Astrocyte of the hippocampus (primary cell): ENCODE results near the gene CEP350.
A peak's percentile ranks its signal among the peaks of the same experiment; 100 is the strongest.
"Not testable (repeated sequence)": the region's sequence is repeated elsewhere in the genome, so short reads cannot be mapped to it uniquely, and the experiment has no call there.

Experiments
- DNase-seq: peaks from one replicate; pipeline ENCODE4 v3.0.0; 2011; ENCODE audit warnings: low read depth, low spot score

The CEP350 gene

DNA sequence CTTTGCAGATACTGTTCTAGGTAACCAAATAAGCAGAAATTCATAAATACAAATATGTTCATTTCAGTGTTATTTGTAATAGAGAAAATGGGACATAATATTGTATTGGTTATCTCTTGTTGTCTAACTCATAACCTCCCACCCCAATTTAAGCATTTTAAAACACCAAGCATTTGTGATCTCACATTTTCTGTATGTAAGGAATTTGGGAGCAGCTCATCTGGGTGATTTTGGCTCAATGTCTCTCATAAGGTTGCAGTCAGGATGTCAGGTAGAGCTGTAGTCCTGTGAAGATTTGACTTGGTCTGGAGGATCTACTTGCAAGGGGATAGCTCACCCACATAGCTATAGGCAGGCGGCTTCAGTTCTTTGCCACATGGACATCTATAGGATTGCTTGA is 29.5 kb downstream of the CEP350 start:
- DNase-seq, result no peak

DNA sequence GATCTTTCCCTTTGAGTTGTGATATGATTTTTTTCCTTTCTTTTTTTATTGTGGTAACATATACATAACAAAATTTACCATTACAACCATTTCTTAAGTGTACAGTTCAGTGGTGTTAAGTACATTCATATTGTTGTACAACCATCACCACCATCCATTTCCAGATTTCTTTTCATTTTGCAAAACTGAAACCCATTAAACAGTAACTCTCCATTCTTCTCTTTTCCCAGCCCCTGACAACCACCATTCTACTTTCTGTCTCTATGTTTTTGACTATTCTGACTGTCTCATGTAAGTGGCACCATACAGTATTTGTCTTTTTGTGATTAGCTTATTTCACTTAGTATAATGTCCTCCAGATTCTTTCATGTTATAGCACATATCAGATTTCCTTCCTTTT is 30.3 kb downstream of the CEP350 start:
- no peak for DNase-seq

DNA sequence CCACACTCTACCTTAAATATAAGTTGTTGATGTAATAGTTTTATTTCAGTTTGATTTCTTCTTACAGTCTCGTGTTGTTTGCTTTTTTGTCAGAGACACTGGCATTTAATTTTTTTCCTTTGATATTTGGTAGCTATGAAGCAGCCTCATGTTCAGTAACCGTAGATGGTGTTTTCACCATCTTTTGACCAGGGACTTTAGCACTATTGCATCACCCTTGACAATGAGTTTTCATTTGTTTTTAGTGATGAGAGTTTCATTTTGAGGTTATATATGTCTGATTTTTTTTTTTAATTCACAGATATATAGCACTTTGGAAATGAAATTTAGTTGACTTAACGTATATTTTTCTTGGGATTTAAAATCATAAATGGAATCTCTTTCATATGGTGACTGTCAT is 36.2 kb downstream of the CEP350 start:
- no peak for DNase-seq

DNA sequence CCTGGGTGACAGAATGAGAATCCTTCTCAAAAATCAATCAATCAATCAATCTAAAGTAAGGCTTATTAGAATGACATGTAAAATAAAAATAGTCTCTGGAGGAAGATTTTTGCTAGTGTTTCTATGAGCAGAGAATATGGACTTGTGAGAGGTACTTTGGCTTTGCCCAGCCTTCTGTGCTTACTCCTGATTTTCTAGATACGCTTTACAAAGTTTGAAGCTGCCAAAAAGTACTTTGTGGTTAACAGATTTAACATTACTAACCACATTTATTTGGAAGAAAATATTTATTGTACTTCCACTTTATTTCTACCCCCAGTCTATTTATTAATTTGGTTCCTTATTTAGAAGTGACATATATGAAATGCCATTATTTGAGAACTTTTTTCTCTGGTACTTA is 41.0 kb downstream of the CEP350 start:
- DNase-seq, result peak; percentile 40

DNA sequence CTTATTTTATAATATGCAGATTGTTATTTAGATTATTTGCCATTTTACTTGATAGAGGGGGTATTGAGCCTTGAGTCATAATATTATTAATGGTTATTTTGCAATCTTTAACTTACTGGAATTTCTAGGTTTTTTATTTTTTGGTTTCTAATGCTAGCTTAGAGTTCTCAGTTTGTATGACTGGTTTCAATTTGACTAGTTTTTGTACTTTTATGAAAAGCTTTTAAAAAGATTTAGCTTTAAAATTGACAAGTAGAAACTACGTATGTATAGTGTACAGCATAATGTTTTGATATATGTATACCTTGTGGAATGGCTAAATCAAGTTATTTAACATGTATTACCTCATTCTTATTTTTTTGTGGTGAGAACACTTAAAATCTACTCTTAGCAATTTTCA is 41.5 kb downstream of the CEP350 start:
- DNase-seq, result no peak

DNA sequence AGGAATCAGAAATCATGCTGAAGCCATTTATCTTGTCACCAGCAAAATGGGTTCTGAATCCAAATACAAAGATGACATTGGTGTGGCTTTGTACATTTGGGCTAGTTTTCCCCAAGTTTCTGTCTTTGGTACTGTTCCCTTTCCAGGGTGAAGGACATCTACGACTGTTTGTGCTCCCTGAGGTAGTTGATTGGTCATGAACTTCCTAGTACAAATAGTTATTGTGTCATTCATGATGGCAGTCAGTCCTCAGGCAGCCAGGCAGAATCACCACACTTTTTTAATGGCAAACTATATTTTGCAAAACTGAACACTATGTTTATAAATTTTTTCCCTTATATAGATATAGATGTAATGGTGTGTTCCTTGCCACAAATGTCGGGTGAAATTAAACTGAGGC is 46.0 kb downstream of the CEP350 start:
- no peak for DNase-seq

DNA sequence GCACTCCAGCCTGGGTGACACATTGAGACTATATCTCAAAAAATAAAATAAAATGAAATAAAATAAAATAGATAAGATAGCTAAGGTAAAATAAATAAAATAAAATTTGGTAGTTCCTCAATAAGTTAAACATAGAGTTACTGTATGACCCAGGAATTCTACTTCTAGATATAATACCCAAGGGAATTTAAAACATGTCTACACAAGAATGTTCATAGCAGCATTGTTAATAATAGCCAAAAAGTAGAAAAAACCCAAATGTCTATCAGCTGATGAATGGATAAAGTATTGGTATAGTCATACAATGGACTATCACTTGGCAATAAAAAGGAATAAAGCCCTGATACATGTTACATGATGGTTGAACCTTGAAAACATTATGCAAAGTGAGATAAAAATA is 47.8 kb downstream of the CEP350 start:
- no peak for DNase-seq

DNA sequence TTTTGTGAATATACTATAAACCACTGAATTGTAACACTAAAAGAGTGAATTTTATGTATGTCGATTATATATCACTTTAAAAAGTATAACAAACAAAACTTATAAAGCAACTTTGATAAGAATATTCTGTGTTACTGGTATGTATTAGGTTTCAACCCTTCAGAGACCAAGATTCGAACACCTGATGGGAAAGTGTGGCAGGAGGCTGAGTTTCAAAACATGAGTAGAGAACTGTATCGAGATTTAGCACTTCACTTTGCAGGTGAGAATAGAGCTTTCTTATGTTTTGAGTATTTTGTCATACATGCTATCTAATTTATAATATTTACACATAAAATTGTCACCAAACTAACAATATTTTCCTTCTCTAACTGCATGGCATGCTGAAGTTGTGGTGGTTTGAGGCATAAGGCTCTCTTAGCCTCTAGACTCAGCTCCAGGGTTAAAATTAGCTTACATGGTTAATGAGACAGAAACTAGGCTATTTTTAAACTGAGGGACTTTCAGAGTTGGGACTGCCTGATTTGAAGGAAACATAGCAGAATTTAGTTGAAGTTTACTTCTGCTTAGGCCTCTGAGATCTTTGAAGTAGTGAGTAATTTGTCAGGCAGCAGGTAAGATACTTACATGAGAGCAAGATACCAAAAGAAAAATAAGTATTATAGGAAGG is 48.6 kb downstream of the CEP350 start:
- DNase-seq, result no peak

DNA sequence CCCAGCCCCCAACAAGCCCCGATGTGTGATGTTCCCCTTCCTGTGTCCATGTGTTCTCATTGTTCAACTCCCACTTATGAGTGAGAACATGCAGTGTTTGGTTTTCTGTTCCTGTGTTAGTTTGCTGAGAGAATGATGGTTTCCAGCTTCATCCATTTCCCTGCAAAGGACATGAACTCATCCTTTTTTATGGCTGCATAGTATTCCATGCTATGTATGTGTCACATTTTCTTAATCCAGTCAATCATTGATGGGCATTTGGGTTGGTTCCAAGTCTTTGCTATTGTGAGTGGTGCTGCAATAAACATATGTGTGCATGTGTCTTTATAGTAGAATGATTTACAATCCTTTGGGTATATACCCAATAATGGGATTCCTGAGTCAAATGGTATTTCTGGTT is 52.2 kb downstream of the CEP350 start:
- not testable (repeated sequence) for DNase-seq

DNA sequence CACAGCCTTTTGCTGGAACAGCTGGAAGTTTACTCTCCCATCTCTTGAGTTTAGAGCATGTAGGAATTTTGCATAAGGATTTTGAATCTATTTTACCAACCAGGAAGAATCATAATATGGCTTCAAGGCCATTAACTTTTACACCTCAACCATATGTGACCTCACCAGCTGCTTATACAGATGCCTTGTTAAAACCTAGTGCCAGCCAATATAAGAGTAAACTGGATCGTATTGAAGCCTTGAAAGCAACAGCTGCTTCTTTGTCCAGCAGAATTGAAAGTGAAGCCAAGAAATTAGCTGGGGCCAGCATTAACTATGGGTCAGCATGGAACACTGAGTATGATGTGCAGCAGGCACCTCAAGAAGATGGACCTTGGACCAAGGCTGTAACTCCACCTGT is 65.4 kb downstream of the CEP350 start:
- no peak for DNase-seq

DNA sequence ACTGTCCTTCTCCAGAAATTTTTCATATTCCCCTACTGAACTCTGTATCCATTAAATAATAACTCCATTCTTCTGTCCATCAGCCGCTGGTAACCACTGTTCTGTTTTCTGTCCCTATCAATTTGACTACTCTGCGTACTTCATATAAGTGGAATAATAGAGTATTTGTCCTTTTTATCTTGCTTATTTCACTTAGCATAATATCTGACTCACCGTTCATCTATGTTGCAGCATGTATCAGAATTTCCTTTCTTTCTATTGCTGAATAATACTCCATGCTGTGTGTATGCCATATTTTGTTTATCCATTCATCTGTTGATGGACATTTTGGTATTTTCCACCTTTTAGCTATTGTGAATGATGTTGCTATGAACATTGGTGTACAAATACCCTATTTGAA is 71.9 kb downstream of the CEP350 start:
- no peak for DNase-seq

DNA sequence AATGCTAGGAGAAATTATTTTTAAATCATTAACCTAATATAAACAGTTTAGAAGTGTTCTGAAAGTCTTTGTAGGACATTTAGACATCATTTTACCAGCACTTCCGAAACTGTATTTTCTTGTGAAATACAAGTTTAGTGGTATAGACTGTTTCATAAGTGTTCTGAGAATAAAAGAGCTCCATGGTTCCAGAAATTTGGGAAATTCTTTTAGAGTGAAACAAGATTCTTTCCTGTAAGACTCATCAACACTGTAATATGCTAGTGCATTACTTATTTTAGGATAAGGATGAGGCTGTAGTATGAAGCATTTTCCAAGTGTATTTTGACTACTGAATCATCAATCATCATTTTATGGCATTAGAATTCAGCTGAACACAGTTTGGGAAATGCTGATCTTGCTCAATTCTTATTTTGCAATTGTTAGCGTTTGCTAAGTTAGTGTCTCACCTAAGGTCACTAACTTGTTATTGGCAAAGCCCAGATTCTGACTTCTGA is 73.4 kb downstream of the CEP350 start:
- peak; percentile 16 for DNase-seq

DNA sequence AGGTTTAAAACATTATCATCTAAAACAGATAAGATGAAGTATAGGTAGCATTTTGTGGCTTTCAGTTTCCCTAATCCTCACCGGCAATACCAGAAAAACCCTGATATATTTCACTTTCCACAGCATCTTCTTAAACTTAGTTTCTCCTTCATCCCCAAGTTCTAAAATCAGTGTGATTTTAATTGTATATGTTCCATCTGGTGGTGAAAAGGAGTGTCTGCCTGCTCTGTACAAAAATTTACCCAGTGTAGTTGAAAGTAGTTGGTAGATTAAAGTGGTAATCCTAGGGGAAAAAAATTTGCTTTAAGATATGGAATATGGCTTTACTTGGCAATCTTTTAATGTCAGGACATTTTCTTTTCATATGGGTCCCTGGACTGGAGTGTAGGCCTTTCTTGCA is 74.3 kb downstream of the CEP350 start:
- no peak for DNase-seq

DNA sequence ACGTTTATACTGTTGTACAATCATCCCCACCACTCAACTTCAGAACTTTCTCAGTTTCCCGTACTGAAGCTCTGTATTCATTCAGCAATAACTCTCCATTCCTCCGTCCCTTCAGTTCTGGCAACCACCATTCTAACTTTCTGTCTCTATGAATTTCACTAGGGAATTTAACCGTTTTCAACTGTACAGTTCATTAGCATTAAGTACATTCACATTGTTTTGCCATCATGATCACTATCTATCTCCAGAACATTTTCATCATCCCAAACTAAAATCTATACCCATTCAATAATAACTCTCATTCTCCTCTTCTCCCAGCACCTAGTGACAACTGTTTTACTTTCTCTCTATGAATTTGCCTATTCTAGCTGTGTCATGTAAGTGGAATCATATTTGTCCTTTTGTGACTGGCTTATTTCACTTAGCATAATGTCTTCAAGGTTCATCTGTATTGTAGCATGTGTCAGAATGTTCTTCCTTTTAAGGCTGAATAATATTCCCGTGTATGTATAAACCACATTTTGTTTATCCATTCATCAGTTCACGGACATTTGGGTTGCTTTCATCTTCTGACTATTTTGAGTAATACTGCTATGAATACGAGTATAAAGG is 75.0 kb downstream of the CEP350 start:
- DNase-seq, result no peak

DNA sequence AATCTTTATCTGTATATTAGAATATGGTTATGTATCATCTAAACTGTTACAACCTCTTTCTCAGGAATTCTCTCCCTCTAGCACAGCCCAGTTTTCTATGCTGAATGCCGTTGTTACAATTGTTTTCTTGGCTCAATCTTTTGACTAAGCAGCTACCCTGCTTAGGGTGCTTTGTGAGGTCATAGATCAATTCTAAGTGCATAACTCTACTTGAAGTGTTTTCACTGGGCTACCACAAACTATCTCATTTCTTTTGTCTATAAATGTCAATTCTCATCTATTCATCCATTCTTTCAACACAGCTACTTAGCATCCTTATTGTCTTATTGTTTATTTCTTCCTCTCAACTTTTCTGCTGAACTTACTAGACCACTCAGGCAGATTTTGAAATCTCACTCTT is 77.1 kb downstream of the CEP350 start:
- no peak for DNase-seq

DNA sequence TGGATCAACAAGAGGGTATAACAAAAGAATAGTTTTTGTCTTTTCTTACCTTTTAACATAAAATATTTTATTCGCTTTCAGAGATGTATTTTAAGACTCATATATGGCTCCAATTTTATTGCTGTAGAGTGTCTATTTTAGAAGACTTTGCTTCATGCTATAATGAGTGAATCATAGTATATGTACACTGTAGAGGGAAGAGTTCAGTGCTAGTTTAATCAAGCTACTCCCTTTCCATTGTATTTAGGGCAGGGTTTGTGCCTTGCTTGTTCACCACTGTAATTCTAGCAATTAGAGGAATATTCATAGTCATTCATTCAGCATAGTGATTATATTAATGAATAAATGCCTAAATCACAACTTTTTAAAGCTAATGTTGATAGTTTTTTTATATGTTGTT is 78.8 kb downstream of the CEP350 start:
- no peak for DNase-seq

DNA sequence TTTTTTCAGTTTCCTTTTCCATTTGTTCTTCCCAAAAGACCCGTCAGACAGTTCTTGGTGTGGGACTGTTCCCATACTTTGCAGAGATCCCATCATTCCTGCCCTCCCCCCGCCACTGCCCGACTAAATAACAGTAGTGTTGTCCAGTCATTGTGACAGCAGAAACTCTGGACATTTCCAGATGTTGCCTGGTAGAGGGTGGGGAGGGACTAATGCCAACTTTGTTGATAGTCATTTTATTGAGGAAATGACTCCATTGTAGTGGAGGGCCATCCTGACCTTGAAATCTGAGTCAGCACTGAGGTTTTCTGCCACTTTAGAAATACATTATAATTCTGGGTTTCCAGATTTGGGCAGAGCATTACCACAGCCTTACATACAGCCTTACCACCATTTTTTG is 85.4 kb downstream of the CEP350 start:
- DNase-seq, result no peak

DNA sequence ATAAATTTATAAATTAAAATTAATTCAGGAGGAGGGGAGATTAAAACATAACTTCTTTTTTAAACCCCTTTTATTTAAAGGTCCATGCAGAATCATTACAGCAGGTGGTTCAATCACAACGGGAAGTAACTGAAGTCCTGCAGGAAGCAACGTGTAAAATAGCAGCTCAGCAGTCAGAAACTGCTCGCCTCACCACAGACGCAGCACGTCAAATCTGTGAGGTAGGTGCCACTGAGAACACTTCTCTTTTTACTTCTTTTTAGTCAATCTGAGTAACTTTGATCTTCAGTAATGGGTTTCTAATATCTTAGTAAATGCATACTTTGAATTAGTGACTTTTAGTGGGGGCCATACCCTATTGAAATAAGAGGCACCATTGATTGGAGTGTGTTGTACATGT is 87.0 kb downstream of the CEP350 start:
- no peak for DNase-seq

DNA sequence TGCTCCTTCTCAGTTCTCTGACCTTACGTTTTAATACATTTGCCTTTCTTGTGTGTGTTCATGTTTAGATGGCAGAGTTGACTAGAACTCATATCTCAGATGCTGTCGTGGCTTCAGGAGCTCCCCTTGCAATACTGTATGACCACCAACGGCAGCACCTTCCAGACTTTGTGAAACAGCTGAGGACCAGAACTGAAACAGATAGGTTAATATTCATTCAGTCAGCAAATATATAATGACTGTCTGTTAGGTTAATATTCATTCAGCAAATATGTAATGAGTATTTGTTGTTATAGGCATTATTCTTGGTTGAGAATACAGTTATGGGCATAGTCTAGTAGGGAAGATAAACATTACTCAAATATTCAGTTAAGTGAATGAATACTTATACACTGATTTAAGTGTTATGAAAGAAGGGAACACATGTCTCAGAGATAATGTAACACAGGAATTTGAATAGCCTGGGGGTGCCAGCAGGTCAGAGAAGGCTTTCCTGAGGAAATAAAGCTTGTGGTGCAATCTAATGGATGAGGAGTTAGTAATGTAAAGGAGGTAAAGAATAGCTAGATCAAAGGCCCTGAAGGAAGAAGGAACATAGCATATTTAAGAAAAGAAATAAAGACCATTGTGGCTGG is 88.5 kb downstream of the CEP350 start:
- DNase-seq, result no peak

DNA sequence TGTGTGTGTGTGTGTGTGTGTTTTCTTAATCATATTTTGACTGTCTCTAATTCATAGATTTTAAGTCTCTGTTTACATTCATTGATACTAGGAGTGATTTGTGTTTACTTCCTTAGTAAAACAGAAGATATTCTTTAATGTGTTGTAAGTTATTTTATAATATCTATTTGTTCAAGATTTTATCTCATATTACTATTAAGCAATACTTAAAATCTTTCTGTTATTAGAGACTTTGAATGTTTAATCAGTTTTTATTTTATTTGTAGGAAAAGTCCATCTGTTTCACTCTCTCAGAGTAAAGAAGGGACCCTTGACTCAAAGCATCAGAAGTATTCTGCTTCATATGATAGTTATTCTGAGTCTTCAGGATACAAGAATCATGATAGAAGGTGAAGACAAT is 89.2 kb downstream of the CEP350 start:
- no peak for DNase-seq

DNA sequence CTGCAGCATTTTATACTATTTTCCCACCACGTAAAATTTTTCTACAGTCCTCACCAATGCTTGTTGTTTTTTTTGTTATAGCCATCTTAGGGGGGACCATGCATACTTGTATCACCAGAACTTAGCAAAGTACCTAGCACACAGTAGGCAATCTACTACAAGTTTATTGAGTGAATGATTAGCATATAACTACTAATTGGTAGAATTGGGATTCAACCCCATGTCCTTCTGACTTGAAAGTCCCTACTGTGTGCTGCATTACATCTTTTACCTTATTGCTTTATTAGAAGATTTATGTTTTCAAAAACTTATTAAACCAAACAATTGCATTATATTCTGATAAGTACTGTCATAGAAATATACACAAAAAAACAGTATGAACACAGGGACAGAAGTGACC is 92.1 kb downstream of the CEP350 start:
- DNase-seq, result no peak

DNA sequence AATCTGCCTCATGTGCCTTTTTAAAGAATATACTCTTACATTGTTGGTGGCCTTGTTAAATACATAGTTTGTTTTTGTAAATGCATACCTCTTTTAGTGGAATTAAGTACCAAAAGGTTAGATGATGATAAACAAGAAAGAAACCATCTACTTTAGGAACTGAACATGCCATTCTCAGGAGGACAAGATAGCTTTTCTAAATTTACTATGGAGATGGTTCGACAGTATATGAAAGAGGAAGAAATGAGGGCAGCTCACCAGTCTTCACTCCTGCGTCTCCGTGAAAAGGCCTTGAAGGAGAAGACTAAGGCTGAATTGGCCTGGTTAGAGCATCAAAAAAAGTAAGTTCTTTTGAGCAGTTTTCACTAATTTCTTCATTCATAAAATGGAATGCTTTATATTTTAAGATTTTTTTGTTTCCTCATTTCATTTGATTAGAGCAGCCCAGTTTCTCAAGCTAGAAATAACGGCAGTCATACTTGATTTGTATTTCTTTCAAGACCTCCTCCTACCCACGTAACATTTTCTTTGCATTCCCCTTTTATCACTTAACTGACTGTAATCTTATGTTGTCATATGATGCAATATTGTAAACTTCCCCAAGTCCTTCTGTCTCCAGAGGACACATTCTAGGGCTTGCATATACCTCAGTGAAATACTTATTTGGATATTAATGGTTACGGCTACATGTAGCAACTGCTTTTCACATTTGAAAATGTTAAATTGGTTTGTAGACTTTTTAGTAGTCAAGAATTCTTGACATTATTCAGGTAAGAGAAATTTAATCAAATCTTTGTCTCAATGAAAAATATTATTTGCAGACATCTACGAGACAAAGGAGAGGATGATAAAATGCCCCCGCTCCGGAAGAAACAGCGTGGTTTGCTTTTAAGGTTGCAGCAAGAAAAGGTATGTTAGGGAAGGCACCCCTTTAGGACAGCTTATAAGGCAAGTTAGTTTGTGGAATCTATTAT is 99.3 kb downstream of the CEP350 start:
- DNase-seq, result no peak
